GM12891 (cell line): Measurements from ENCODE around the gene AJUBA.
A peak's percentile ranks its signal among the peaks of the same experiment; 100 is the strongest.

Experiments
- POLR2A ChIP-seq: IDR thresholded peaks from 2 replicates; pipeline ENCODE4 v1.6.1; 2011; ENCODE audit warnings: low read depth, low read length, control low read depth
- POLR2AphosphoS5 ChIP-seq: IDR thresholded peaks from 2 replicates; pipeline ENCODE4 v1.6.1; 2011; ENCODE audit warnings: low read depth, low read length, control low read depth
- POU2F2 ChIP-seq: IDR thresholded peaks from 2 replicates; pipeline ENCODE4 v1.6.1; 2011; ENCODE audit warnings: low read depth, mild to moderate bottlenecking, control low read depth, low read length, moderate library complexity
- SPI1 ChIP-seq: IDR thresholded peaks from 2 replicates; pipeline ENCODE4 v1.6.1; 2011; ENCODE audit warnings: low read depth, low read length, control low read depth
- TAF1 ChIP-seq: IDR thresholded peaks from 2 replicates; pipeline ENCODE4 v1.6.1; 2011; ENCODE audit warnings: low read depth, low read length, control low read depth

DNA sequence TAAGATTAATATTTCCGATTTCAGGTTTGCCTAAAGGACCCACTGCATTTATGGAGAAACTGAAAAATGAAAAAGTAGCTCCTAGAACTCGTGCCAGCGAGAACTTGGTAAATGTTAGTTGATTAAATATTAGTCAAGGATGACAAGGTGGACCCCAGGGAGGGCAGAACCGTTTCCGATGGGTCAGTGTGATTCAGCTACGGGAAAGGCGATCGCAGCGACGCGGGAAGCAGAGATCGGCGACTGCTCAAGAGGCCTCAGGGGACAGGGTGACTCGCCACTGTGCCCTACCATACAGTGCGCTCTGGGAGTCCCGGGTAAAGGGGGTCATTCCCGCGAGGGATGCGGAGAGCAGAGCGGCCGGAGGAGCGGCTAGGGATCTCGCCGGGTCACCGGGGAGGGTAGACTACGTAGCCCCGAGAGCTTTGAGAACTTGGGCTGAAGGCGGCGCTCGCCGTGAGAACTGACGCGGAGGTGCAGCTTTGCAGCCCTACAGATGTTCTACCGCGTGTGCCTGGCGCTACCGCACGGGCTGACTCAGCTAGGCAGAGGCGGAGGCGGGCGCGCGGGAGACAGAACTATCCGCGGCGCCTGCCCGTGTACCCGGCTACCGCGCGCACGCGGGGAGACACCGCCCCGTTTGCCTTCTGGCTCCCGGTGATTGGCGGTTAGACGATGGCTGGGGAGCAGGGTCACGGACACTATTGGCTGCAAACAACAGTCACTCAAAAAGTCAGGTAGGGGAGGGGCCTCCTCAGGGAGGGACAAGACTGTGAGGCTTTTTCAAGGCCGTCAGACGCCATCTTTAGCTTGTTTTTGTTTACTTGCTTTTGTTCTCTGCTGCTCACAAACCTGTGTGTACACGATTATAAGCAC lies 24.4 kb upstream of the AJUBA start:
- TF ChIP-seq POLR2A (peak; percentile 86), TAF1 (peak; percentile 80), SPI1 (no peak), POLR2AphosphoS5 (peak; percentile 89), POU2F2 (no peak)
